HG02870 (cell line): Measurements from ENCODE around the gene SLC9A7.
A peak's percentile ranks its signal among the peaks of the same experiment; 100 is the strongest.

Experiments used
- ATAC-seq: cut with Tn5 transposase; IDR thresholded peaks from one replicate; pipeline ENCODE4 v1.9.1; 2021; ENCODE audit warnings: mild to moderate bottlenecking, moderate library complexity; ENCODE audit not compliant: unreplicated experiment

The SLC9A7 gene

GRCh38 chrX:46653482-46653881, 105.4 kb downstream of the SLC9A7 start:
- ATAC-seq, result no peak

GRCh38 chrX:46649421-46650260, 109.3 kb downstream of the SLC9A7 start:
- ATAC-seq, result no peak

GRCh38 chrX:46648660-46649059, 110.3 kb downstream of the SLC9A7 start:
- ATAC-seq, result no peak

- no peak for ATAC-seq
Measured at GRCh38 chrX:46647251-46647650, 111.7 kb downstream of the SLC9A7 start.

GRCh38 chrX:46645614-46646013, 113.3 kb downstream of the SLC9A7 start:
- no peak for ATAC-seq

- ATAC-seq, result no peak
Measured at GRCh38 chrX:46643636-46644035, 115.3 kb downstream of the SLC9A7 start.

GRCh38 chrX:46642145-46642544, 116.8 kb downstream of the SLC9A7 start:
- ATAC-seq, result no peak

- ATAC-seq, result peak; percentile 67
Measured at GRCh38 chrX:46637938-46638337, 121.0 kb downstream of the SLC9A7 start.

GRCh38 chrX:46636223-46636622, 122.7 kb downstream of the SLC9A7 start:
- ATAC-seq, result peak; percentile 37

GRCh38 chrX:46635186-46635585, 123.7 kb downstream of the SLC9A7 start:
- no peak for ATAC-seq

GRCh38 chrX:46634577-46634976, 124.3 kb downstream of the SLC9A7 start:
- no peak for ATAC-seq

- ATAC-seq, result no peak
Measured at GRCh38 chrX:46630141-46630540, 128.8 kb downstream of the SLC9A7 start.

- peak; percentile 91 for ATAC-seq
Measured at GRCh38 chrX:46628460-46629371, 130.2 kb downstream of the SLC9A7 start.

- no peak for ATAC-seq
Measured at GRCh38 chrX:46627711-46628419, 131.1 kb downstream of the SLC9A7 start.

GRCh38 chrX:46627062-46627461, 131.9 kb downstream of the SLC9A7 start:
- no peak for ATAC-seq

GRCh38 chrX:46626566-46626965, 132.4 kb downstream of the SLC9A7 start:
- ATAC-seq, result no peak

GRCh38 chrX:46624090-46624786, 134.7 kb downstream of the SLC9A7 start:
- ATAC-seq, result no peak

- no peak for ATAC-seq
Measured at GRCh38 chrX:46621572-46621971, 137.3 kb downstream of the SLC9A7 start.

- ATAC-seq, result no peak
Measured at GRCh38 chrX:46620505-46620904, 138.4 kb downstream of the SLC9A7 start.

GRCh38 chrX:46618947-46619346, 140.0 kb downstream of the SLC9A7 start:
- ATAC-seq, result no peak

- no peak for ATAC-seq
Measured at GRCh38 chrX:46617906-46618305, 141.0 kb downstream of the SLC9A7 start.
